Effector memory CD4-positive, alpha-beta T cell (primary cell): Measurements from ENCODE around the gene ALPK1.
"Not testable (repeated sequence)": the region's sequence is repeated elsewhere in the genome, so short reads cannot be mapped to it uniquely, and the experiment has no call there.

ENCODE experiments used
- DNase-seq, 3 donors: peaks; one replicate each; pipeline ENCODE4 v3.0.0-alpha.2; 2020
- H3K27ac ChIP-seq: 2 replicates; pipeline ENCODE4 v1.7.0; 2013; ENCODE audit warnings: mild to moderate bottlenecking, low read length, moderate library complexity; ENCODE audit not compliant: insufficient read depth, poor library complexity, severe bottlenecking
- H3K27me3 ChIP-seq: replicated peaks from 2 replicates; pipeline ENCODE4 v1.7.0; 2013; ENCODE audit warnings: mild to moderate bottlenecking, low read length; ENCODE audit not compliant: insufficient read depth, control insufficient read depth, poor library complexity, severe bottlenecking
- H3K36me3 ChIP-seq: 2 replicates; pipeline ENCODE4 v1.7.0; 2013; ENCODE audit warnings: mild to moderate bottlenecking, low read length, moderate library complexity; ENCODE audit not compliant: control insufficient read depth, insufficient read depth
- H3K4me1 ChIP-seq: 2 replicates; pipeline ENCODE4 v1.7.0; 2013; ENCODE audit warnings: low read length, mild to moderate bottlenecking; ENCODE audit not compliant: control insufficient read depth, insufficient read depth, poor library complexity, severe bottlenecking
- H3K4me3 ChIP-seq: 2 replicates; pipeline ENCODE4 v1.7.0; 2013; ENCODE audit warnings: low read length, low read depth, mild to moderate bottlenecking; ENCODE audit not compliant: insufficient read depth, poor library complexity, severe bottlenecking
- H3K9me3 ChIP-seq: 2 replicates; pipeline ENCODE4 v1.7.0; 2013; ENCODE audit warnings: mild to moderate bottlenecking, low read length, moderate library complexity; ENCODE audit not compliant: control insufficient read depth

ALPK1 gene

GRCh38 chr4:112284166-112284565 lies 13.0 kb upstream of the ALPK1 start:
- no peak for DNase-seq
- no peaks in the 10 kb centered on the region for H3K36me3 ChIP-seq
- H3K4me1 ChIP-seq = peaks cover 35% of the 10 kb centered on the region
- peak overlapping the region; percentile 90 for H3K27ac ChIP-seq
- peak overlapping the region; percentile 87 for H3K4me3 ChIP-seq
- H3K9me3 ChIP-seq = no peaks in the 10 kb centered on the region
- H3K27me3 ChIP-seq = no peaks in the 10 kb centered on the region

- DNase-seq = peak; percentile 30 to 39 (median 31)
- Histone ChIP-seq H3K27ac (peak overlapping the region; percentile 90), H3K27me3 (no peaks in the 10 kb centered on the region), H3K4me1 (peaks cover 37% of the 10 kb centered on the region), H3K4me3 (peak overlapping the region; percentile 87), H3K36me3 (no peaks in the 10 kb centered on the region), H3K9me3 (no peaks in the 10 kb centered on the region)
These were observed 12.3 kb upstream of the ALPK1 start for GRCh38 chr4:112284662-112285411.

DNA sequence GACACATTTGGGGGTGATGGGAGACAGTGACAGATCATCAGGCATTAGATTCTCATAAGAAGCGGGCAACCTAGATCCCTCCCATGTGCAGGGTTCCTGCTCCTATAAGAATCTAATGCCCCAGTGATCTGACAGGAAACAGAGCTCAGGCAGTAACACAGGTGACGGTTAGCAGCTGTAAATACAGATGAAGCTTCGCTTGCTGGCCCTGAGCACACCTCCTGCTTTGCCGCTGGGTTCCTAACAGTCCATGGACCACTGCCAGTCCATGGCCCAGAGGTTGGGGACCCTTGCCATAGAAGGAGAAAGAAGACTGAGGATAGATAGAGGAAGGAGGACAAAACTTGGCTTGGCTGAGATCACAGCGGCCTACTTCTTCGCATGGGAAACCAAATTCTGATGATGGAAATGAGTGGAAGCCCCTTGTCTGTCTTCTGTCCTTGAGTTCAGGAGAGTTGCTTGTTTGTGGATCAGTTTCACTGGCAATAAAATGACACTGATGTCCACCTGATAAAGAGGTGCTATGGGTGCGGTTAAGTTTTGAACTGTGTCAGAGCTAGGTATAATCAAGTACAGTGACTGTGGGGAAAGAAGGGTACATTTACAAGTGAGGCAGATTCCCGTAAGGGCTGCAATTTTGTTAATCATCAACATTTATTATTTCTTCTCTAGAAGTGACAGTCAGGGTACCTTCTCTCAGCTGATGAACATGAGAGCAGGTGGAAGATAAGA lies 9.7 kb upstream of the ALPK1 start:
- peak overlapping the region; percentile 90 for H3K27ac ChIP-seq
- H3K9me3 ChIP-seq = no peaks in the 10 kb centered on the region
- H3K4me3 ChIP-seq = peak overlapping the region; percentile 11
- H3K36me3 ChIP-seq = no peaks in the 10 kb centered on the region
- H3K27me3 ChIP-seq = no peaks in the 10 kb centered on the region
- H3K4me1 ChIP-seq = peaks cover 36% of the 10 kb centered on the region
- no peak for DNase-seq

DNA sequence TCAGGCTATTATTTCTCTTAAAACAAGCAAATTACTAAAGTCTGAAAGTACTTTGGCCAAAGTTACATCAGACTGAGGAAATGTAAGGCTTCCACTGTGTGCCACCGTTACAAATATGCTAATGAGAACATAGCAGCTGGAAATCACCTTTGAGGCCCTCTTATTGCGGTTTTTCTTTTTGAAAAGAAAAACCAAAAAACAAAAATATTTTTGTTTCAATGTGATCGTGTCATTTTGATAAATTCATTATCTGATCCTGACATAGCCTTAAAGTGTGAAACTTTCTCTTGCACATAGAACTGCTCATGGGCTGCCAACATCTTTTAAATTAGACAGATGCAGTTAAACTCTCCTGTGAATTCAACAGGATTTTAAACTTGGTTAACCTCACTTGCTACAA lies 8.7 kb upstream of the ALPK1 start:
- Histone ChIP-seq H3K4me1 (peaks cover 29% of the 10 kb centered on the region), H3K27me3 (no peaks in the 10 kb centered on the region), H3K27ac (peak overlapping the region; percentile 90), H3K36me3 (no peaks in the 10 kb centered on the region), H3K4me3 (no peak overlapping the region), H3K9me3 (no peaks in the 10 kb centered on the region)
- DNase-seq = peak in 1 of 3 donors; percentile 28

- DNase-seq = no peak
- Histone ChIP-seq H3K27ac (peak overlapping the region; percentile 90), H3K9me3 (no peaks in the 10 kb centered on the region), H3K27me3 (no peaks in the 10 kb centered on the region), H3K36me3 (no peaks in the 10 kb centered on the region), H3K4me1 (peaks cover 29% of the 10 kb centered on the region), H3K4me3 (no peak overlapping the region)
These were observed 7.5 kb upstream of the ALPK1 start for GRCh38 chr4:112289407-112290253.

DNA sequence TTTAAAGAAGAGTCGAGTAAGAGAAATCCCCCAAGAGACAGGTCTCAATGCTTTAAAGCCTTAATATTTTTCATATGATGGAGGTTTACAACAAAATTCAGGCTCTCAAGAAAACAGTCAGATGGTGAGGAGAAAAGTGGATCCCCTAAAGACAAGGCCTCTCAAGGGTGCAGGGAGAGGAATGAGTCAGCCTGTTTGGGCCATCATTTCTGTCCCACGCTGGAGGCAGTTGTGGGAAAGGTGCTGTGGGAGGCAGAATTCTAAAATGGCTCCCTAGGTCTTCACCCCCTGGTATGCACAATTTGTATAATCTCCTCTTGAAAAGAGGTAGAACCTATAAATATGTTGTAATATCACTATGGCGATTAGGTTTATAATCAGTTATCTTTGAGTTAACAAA lies 6.8 kb upstream of the ALPK1 start:
- Histone ChIP-seq H3K27me3 (no peaks in the 10 kb centered on the region), H3K4me1 (peaks cover 29% of the 10 kb centered on the region), H3K27ac (no peak overlapping the region), H3K9me3 (no peaks in the 10 kb centered on the region), H3K36me3 (no peaks in the 10 kb centered on the region), H3K4me3 (no peak overlapping the region)
- no peak for DNase-seq

DNA sequence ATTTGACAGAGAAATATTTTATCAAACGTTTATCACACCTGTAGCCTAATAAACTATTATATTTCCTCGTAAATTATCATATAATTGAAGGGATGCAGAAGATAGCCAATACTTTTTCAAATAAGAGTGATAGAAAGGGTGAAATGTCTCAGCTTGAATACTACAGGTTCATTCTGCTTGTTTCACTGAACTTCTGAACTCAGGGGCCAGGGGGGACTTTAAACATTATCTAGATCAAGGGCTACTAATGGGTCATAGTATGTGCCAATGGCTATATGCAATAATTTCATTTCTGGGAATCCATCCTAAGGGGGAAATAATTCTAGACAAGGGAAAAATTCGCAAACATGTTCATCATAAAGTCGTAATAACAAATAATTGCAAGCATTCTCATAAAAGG lies 2.6 kb downstream of the ALPK1 start:
- peaks cover 30% of the 10 kb centered on the region for H3K4me1 ChIP-seq

DNA sequence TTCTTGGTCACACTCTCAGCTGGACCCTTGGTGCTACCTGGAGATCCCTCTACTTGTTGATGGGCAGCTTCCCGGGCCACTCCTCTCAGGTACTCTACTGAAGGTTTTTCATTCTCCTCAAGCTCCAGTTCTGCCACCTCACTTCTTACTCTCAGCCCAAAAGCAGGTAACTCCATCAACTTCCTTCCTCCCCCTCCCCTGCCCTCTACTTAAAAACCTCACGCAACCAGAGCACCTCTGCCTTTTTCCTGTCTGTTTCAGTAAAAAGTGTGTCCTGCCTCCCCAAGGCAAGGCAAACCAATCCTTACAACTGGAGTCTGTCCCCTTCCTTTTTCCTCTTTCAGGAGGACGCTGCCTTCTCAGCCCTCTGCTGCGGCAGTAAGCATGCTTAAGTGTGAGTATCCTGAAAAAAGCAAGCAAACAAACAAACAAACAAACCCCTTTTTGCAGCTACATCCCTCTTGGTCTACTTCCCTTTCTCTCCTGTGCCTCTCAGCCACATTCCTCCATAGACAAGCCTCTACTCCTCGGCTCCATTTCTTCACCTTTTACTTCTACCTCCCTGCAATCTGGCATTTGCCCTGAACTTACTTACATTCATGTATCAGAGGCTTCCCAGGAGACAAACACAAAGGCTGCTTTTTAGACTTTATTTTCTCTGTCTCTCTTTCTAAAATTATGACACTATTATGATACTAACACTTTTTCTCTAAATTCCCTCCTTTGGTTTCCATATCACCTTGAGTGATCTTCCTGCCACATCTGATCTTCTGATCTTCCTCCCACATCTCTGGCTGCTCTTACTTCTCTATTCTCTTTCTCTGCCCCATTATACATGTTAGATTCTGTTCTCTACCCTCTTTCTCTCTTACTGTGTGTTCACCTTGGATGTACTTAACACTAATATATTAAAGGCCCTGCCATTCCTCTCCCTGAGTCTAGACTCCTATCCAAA lies 5.4 kb downstream of the ALPK1 start:
- H3K9me3 ChIP-seq = no peaks in the 10 kb centered on the region
- H3K27ac ChIP-seq = peak overlapping the region; percentile 58
- DNase-seq = no peak
- H3K4me1 ChIP-seq = peaks cover 22% of the 10 kb centered on the region
- H3K4me3 ChIP-seq = peak overlapping the region; percentile 22
- no peaks in the 10 kb centered on the region for H3K27me3 ChIP-seq
- no peaks in the 10 kb centered on the region for H3K36me3 ChIP-seq

More for the DNA sequence above, 2.6 kb downstream of the ALPK1 start:
- H3K27me3 ChIP-seq = no peaks in the 10 kb centered on the region
- H3K4me3 ChIP-seq = no peak overlapping the region
- no peaks in the 10 kb centered on the region for H3K9me3 ChIP-seq
- H3K27ac ChIP-seq = no peak overlapping the region
- no peaks in the 10 kb centered on the region for H3K36me3 ChIP-seq
- no peak for DNase-seq

GRCh38 chr4:112305477-112305876 lies 8.3 kb downstream of the ALPK1 start:
- not testable (repeated sequence) for H3K27me3 ChIP-seq, DNase-seq, H3K4me3 ChIP-seq, H3K27ac ChIP-seq, H3K36me3 ChIP-seq, H3K9me3 ChIP-seq
- peaks cover 16% of the 10 kb centered on the region for H3K4me1 ChIP-seq
